ENCODE results near the gene CHPF.

DNA sequence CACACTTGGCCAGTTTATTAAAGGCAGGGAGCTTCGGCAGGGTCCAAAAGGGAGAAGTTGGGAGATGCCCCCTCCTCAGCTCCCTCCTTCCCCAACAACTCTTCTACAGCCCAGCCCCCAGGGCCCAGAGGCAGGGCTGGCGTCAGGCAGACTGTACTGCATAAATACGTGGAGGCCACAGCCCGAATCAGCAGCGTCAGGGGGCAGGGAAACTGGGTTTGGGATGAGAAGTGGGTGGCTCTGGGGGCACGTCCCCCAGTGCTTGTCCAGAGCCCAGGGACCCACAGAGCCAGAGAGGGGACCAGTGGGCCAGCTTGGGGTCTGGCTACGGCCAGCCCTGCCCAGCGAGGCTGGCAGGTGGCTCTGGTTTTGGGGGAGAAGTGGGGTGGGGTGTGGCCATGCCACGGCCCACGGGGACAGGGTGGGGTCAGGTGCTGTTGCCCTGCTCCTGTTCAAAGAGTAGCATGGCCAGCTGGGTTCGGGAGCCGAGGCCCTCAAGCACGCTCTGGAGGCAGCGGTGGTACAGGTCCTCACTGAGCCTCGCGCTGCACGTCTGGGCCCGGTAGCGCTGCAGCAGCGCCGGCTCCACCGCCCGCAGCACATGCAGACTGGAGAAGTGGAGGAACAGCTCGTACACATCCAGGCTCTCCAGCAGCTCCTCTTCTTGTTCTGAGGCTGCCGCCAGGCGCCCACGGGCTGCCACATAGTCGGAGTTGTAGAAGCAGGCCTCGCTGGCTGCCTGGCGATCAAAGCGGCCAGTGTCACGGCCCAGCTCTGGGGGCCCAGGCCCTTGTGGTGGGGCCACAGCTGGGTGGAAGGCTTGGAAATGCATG, 4.4 kb downstream of the CHPF start:
- TF ChIP-seq, protein P1, sequence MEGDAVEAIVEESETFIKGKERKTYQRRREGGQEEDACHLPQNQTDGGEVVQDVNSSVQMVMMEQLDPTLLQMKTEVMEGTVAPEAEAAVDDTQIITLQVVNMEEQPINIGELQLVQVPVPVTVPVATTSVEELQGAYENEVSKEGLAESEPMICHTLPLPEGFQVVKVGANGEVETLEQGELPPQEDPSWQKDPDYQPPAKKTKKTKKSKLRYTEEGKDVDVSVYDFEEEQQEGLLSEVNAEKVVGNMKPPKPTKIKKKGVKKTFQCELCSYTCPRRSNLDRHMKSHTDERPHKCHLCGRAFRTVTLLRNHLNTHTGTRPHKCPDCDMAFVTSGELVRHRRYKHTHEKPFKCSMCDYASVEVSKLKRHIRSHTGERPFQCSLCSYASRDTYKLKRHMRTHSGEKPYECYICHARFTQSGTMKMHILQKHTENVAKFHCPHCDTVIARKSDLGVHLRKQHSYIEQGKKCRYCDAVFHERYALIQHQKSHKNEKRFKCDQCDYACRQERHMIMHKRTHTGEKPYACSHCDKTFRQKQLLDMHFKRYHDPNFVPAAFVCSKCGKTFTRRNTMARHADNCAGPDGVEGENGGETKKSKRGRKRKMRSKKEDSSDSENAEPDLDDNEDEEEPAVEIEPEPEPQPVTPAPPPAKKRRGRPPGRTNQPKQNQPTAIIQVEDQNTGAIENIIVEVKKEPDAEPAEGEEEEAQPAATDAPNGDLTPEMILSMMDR (IDR thresholded peaks at IDR 0.05) = no peak
- TF ChIP-seq EZH2 (IDR thresholded peaks at IDR 0.05; ENCODE audit: borderline replicate concordance, insufficient read depth, low read depth, low read length, poor library complexity, severe bottlenecking) = no peak

Measured in B cell (primary cell).